ENCODE measurements around the gene TNFRSF1B. TPM values are rescaled to one million over a fixed set of nuclear protein-coding genes. Genes with fewer than 3 reads are reported as not detected.
"Not testable (repeated sequence)": the region's sequence is repeated elsewhere in the genome, so short reads cannot be mapped to it uniquely, and the experiment has no call there.

Gene TNFRSF1B
- total RNA-seq, 1 donor from 2014 or later: 15.5 TPM

- intact Hi-C loops (cut with DNase I): no loop called here
- DNase-seq (ENCODE audit: low spot score): no peak
Observed at GRCh38 chr1:12203216-12204007, 36.6 kb downstream of the TNFRSF1B start.

GRCh38 chr1:12204140-12204539 is 37.3 kb downstream of the TNFRSF1B start:
- intact Hi-C loops (cut with DNase I): no loop called here
- DNase-seq (ENCODE audit: low spot score): no peak

- intact Hi-C loops (cut with DNase I): no loop called here
- DNase-seq (ENCODE audit: low spot score): no peak
Observed at GRCh38 chr1:12204754-12205658, 38.2 kb downstream of the TNFRSF1B start.

GRCh38 chr1:12206238-12206637 is 39.4 kb downstream of the TNFRSF1B start:
- intact Hi-C loops (cut with DNase I): no loop called here
- no peak for DNase-seq (ENCODE audit: low spot score)

- no peak for DNase-seq (ENCODE audit: low spot score)
- intact Hi-C loops (cut with DNase I): no loop called here
Observed at GRCh38 chr1:12206792-12207424, 40.1 kb downstream of the TNFRSF1B start.

- no peak for DNase-seq (ENCODE audit: low spot score)
- intact Hi-C loops (cut with DNase I): loop anchor here (1.0 kb wide), 1 partner anchor 83 kb away; no protein-coding TSS in a partner anchor
Observed at GRCh38 chr1:12208271-12208670, 41.5 kb downstream of the TNFRSF1B start.

- intact Hi-C loops (cut with DNase I): loop anchor here (1.0 kb wide), 1 partner anchor 84 kb away; no protein-coding TSS in a partner anchor
- DNase-seq (ENCODE audit: low spot score): peak; percentile 90
Observed at GRCh38 chr1:12208764-12209494, 42.1 kb downstream of the TNFRSF1B start.

- no peak for DNase-seq (ENCODE audit: low spot score)
- intact Hi-C loops (cut with DNase I): no loop called here
Observed at GRCh38 chr1:12209495-12209832, 42.7 kb downstream of the TNFRSF1B start.

GRCh38 chr1:12215118-12215961 is 48.5 kb downstream of the TNFRSF1B start:
- DNase-seq (ENCODE audit: low spot score): no peak
- intact Hi-C loops (cut with DNase I): no loop called here

GRCh38 chr1:12219800-12220199 is 53.0 kb downstream of the TNFRSF1B start:
- no peak for DNase-seq (ENCODE audit: low spot score)
- intact Hi-C loops (cut with DNase I): no loop called here

GRCh38 chr1:12220890-12221289 is 54.1 kb downstream of the TNFRSF1B start:
- intact Hi-C loops (cut with DNase I): no loop called here
- DNase-seq (ENCODE audit: low spot score): no peak

GRCh38 chr1:12222700-12223099 is 55.9 kb downstream of the TNFRSF1B start:
- intact Hi-C loops (cut with DNase I); DNase-seq (ENCODE audit: low spot score): not testable (repeated sequence)

- DNase-seq (ENCODE audit: low spot score); intact Hi-C loops (cut with DNase I): not testable (repeated sequence)
Observed at GRCh38 chr1:12224092-12224491, 57.3 kb downstream of the TNFRSF1B start.

GRCh38 chr1:12228979-12229378 is 62.2 kb downstream of the TNFRSF1B start:
- no peak for DNase-seq (ENCODE audit: low spot score)
- intact Hi-C loops (cut with DNase I): no loop called here

GRCh38 chr1:12229386-12229834 is 62.6 kb downstream of the TNFRSF1B start:
- intact Hi-C loops (cut with DNase I): no loop called here
- no peak for DNase-seq (ENCODE audit: low spot score)

- intact Hi-C loops (cut with DNase I): no loop called here
- DNase-seq (ENCODE audit: low spot score): peak; percentile 93
Observed at GRCh38 chr1:12229835-12230548, 63.2 kb downstream of the TNFRSF1B start, which contains the start of gene VPS13D. Gene VPS13D (plus strand): TSS chr1:12230030. CDS start chr1:12234267, 4,237 bp downstream.

GRCh38 chr1:12230549-12231275 is 63.9 kb downstream of the TNFRSF1B start:
- intact Hi-C loops (cut with DNase I): no loop called here
- peak; percentile 86 for DNase-seq (ENCODE audit: low spot score)
